Measurements from ENCODE around the gene SDK2. TPM values are rescaled to one million over a fixed set of nuclear protein-coding genes. Genes with fewer than 3 reads are reported as not detected.

The SDK2 gene
- total RNA-seq, 1 donor from 2014 or later = 12.3 TPM

DNA sequence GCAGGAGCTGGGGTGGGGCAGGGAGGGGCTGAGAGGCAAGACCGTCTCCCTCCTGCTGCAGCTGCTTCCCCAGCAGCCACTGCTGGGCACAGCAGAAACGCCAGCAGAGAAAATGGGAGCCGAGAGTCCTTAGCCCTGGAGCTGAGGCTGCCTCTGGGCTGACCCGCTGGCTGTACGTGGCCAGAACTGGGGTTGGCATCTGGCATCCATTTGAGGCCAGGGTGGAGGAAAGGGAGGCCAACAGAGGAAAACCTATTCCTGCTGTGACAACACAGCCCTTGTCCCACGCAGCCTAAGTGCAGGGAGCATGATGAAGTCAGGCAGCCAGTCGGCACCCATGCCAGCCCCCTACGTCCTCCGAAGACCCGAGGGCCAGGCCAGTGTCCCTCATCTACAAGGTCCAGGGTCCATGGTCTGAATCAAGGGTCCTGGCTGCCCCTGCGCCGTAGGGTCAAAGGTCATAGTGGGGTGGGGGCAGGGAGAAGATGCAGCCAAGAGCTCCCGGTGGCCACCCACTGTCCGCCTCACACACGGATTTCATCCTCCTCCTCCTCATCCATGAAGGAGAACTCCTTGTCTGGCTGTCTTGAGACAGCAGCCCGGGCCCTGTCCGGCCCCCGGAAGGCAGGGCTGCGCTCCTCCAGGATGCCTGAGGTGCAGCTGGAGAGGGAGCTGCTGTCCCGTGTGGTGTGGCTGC is 359.2 kb downstream of the SDK2 start:
- Mint-ChIP-seq H3K9me3 (ENCODE audit: unreplicated experiment) (peaks cover 17% of the 10 kb centered on the region), H3K36me3 (ENCODE audit: unreplicated experiment) (no peaks in the 10 kb centered on the region), H3K4me3 (ENCODE audit: unreplicated experiment) (no peak overlapping the region), H3K27me3 (ENCODE audit: unreplicated experiment) (peaks cover 18% of the 10 kb centered on the region), H3K27ac (ENCODE audit: unreplicated experiment) (no peak overlapping the region), H3K4me1 (ENCODE audit: low read depth, unreplicated experiment) (peaks cover 50% of the 10 kb centered on the region)
- TF ChIP-seq CTCF (IDR thresholded peaks at IDR 0.05; ENCODE audit: partially characterized antibody, unreplicated experiment) = no peak
- DNase-seq = peak; percentile 40

All from glutamatergic neuron (in vitro differentiated cells).